Endothelial cell (in vitro differentiated cells): Measurements from ENCODE around the gene CMIP. TPM values are rescaled to one million over a fixed set of nuclear protein-coding genes. Genes with fewer than 3 reads are reported as not detected.

Experiments used
- DNase-seq: peaks from one replicate; pipeline ENCODE4 v3.0.0; 2021; ENCODE audit warnings: low spot score
- H3K27ac Mint-ChIP-seq: one replicate; pipeline ENCODE4 v1.8.0; 2021; ENCODE audit warnings: mixed read lengths, inconsistent platforms; ENCODE audit not compliant: unreplicated experiment
- H3K27me3 Mint-ChIP-seq: one replicate; pipeline ENCODE4 v1.8.0; 2021; ENCODE audit warnings: mild to moderate bottlenecking, moderate library complexity, mixed read lengths, inconsistent platforms; ENCODE audit not compliant: unreplicated experiment
- H3K36me3 Mint-ChIP-seq: one replicate; pipeline ENCODE4 v1.8.0; 2021; ENCODE audit warnings: mild to moderate bottlenecking, low read depth, mixed read lengths, inconsistent platforms; ENCODE audit not compliant: unreplicated experiment
- H3K4me1 Mint-ChIP-seq: one replicate; pipeline ENCODE4 v1.8.0; 2021; ENCODE audit warnings: mild to moderate bottlenecking, mixed read lengths, inconsistent platforms; ENCODE audit not compliant: unreplicated experiment
- H3K4me3 Mint-ChIP-seq: one replicate; pipeline ENCODE4 v1.8.0; 2021; ENCODE audit warnings: mild to moderate bottlenecking, mixed read lengths, inconsistent platforms; ENCODE audit not compliant: unreplicated experiment
- H3K9me3 Mint-ChIP-seq: one replicate; pipeline ENCODE4 v1.8.0; 2021; ENCODE audit warnings: mixed read lengths, inconsistent platforms; ENCODE audit not compliant: unreplicated experiment
- total RNA-seq: library from RNA; stranded (reverse); fragmentation: NEBNext Ultra II Directional; extraction: Animal tissue kit (Norgen Biotek cat#: 25700); gene quantifications from one replicate; pipeline ENCODE4 v1.2.1, GENCODE V29; 2021; ENCODE audit not compliant: unreplicated experiment
- TF ChIP-seq, protein P1 (sequence below): fragments of 200-600 bp; sonication (generic); IDR thresholded peaks from one replicate; pipeline ENCODE4 v1.5.0; 2021; ENCODE audit warnings: antibody characterized with exemption; ENCODE audit not compliant: unreplicated experiment

The CMIP gene
- total RNA-seq, 1 donor from 2014 or later, result 98.9 TPM

- no peak for DNase-seq
- TF ChIP-seq, protein P1, sequence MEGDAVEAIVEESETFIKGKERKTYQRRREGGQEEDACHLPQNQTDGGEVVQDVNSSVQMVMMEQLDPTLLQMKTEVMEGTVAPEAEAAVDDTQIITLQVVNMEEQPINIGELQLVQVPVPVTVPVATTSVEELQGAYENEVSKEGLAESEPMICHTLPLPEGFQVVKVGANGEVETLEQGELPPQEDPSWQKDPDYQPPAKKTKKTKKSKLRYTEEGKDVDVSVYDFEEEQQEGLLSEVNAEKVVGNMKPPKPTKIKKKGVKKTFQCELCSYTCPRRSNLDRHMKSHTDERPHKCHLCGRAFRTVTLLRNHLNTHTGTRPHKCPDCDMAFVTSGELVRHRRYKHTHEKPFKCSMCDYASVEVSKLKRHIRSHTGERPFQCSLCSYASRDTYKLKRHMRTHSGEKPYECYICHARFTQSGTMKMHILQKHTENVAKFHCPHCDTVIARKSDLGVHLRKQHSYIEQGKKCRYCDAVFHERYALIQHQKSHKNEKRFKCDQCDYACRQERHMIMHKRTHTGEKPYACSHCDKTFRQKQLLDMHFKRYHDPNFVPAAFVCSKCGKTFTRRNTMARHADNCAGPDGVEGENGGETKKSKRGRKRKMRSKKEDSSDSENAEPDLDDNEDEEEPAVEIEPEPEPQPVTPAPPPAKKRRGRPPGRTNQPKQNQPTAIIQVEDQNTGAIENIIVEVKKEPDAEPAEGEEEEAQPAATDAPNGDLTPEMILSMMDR, result no peak
- Mint-ChIP-seq H3K4me3 (no peak overlapping the region), H3K9me3 (no peaks in the 10 kb centered on the region), H3K27me3 (no peaks in the 10 kb centered on the region), H3K36me3 (no peaks in the 10 kb centered on the region), H3K27ac (peak overlapping the region; percentile 22), H3K4me1 (peaks cover 16% of the 10 kb centered on the region)
Measured at GRCh38 chr16:81734632-81735434, 290.2 kb downstream of the CMIP start.

DNA sequence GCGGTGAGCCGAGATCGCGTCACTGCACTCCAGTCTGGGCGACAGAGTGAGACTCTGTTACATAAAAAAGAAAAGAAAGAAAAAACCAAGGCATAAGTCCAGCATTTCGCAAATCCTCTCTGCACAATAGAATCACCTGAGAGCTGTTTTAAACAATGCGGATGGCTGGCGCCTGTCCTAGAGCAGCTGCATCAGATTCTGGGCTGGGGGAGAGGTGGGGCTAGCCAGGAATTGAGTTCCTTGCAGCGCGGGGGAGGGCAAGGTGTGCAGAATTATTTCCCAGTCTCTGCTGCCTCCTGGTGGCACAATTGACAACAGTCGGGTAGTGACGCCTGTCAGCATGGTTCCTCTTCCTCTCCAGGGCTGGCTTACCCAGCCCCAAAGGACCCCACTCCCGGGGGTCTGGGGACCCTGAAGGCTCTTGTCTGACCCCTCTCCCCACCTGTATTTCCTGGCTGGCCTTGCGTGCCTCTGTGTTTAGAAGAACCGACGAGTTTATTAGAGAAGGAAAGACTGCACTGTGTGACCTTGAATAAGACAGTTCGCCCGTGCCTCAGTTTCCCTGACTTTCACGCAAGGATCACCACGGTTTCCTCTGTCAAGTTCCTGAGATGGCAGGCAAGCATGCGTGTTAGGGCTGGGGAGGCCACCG is 293.4 kb downstream of the CMIP start:
- Mint-ChIP-seq H3K36me3 (no peaks in the 10 kb centered on the region), H3K4me1 (peaks cover 13% of the 10 kb centered on the region), H3K27me3 (no peaks in the 10 kb centered on the region), H3K4me3 (no peak overlapping the region), H3K9me3 (no peaks in the 10 kb centered on the region), H3K27ac (no peak overlapping the region)
- DNase-seq, result peak; percentile 78
- TF ChIP-seq, protein P1, result peak; percentile 75

DNA sequence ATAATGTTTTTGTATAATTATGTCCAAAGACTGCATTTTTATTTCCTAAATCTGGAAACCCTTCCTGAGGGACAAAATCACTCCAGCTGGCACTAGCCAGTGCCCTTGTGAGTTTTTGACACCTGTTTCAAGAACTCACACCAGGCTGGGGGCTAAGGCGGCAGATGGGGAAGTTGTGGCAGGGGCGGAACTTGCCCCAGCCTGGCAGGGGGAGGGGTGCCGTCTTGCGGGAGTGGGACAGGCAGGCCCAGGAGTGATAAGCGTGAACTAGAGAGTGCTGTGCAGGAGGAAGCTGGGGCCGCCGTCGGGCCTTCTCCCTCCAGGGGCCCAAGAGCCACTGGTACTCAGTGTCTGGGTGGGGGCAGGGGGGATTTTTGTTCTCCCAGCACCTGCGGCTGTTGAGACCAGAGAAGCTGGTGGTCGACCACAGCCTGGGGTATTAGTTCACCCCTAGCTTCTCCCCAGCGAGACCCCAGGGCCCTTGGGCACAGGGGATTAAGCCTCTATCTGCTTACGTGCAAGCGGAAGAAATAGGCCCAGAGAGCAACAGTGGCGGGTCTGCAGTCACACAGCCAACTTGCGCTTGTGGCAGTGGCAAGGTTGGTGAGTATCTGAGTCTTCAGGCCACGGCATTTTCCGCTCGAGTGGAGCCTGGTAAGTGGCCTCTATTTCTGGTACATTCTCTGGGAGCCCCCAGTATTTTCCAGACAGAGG is 294.3 kb downstream of the CMIP start:
- no peaks in the 10 kb centered on the region for H3K27me3 Mint-ChIP-seq
- no peak overlapping the region for H3K27ac Mint-ChIP-seq
- TF ChIP-seq, protein P1, result no peak
- H3K4me1 Mint-ChIP-seq, result peaks cover 13% of the 10 kb centered on the region
- H3K4me3 Mint-ChIP-seq, result no peak overlapping the region
- H3K9me3 Mint-ChIP-seq, result no peaks in the 10 kb centered on the region
- no peaks in the 10 kb centered on the region for H3K36me3 Mint-ChIP-seq
- DNase-seq, result no peak

DNA sequence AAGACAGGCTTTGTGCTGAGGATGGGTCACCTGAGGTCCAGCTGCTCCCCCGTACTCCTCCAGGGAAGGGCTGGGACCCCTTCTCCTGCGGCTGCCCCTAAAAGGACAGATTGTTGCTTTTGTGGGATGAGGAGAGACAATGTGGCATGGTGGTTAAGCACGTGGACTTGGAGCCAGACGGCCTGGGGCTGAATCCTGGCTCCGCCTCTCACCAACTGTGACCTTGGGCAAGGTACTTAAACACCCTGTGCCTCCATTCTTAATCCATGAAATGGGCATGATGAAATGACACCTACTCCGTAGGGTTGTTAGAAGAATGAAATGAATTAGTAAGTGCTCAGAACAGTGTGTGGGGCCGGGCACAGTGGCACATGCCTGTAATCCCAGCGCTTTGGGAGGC is 294.9 kb downstream of the CMIP start:
- Mint-ChIP-seq H3K27me3 (no peaks in the 10 kb centered on the region), H3K27ac (no peak overlapping the region)

More for the DNA sequence above, 294.9 kb downstream of the CMIP start:
- Mint-ChIP-seq H3K4me1 (peaks cover 13% of the 10 kb centered on the region), H3K4me3 (no peak overlapping the region), H3K9me3 (no peaks in the 10 kb centered on the region), H3K36me3 (no peaks in the 10 kb centered on the region)
- no peak for DNase-seq
- TF ChIP-seq, protein P1, result no peak
